ENCODE data around the gene AQP6.

AQP6 gene

GRCh38 chr12:49944718-49945117 is 28.0 kb upstream of the AQP6 start:
- TF ChIP-seq CTCF (IDR thresholded peaks at IDR 0.05), result no peak

GRCh38 chr12:49945394-49946080 is 27.2 kb upstream of the AQP6 start:
- peak; percentile 97 for TF ChIP-seq CTCF (IDR thresholded peaks at IDR 0.05)

GRCh38 chr12:49946086-49946485 is 26.7 kb upstream of the AQP6 start:
- no peak for TF ChIP-seq CTCF (IDR thresholded peaks at IDR 0.05)

GRCh38 chr12:49946497-49946896 is 26.2 kb upstream of the AQP6 start:
- no peak for TF ChIP-seq CTCF (IDR thresholded peaks at IDR 0.05)

- no peak for TF ChIP-seq CTCF (IDR thresholded peaks at IDR 0.05)
Measured at GRCh38 chr12:49947593-49948226, 25.0 kb upstream of the AQP6 start.

GRCh38 chr12:49948866-49949845 is 23.6 kb upstream of the AQP6 start:
- TF ChIP-seq CTCF (IDR thresholded peaks at IDR 0.05), result no peak

GRCh38 chr12:49949866-49950265 is 22.9 kb upstream of the AQP6 start:
- no peak for TF ChIP-seq CTCF (IDR thresholded peaks at IDR 0.05)
